HepG2 (cell line): ENCODE results near the gene CD101. TPM values are rescaled to one million over a fixed set of nuclear protein-coding genes. Genes with fewer than 3 reads are reported as not detected.

Experiments used
- ATAC-seq: fragments of 200-7000 bp; cut with Tn5 transposase; 3 replicates; pipeline ENCODE4 v1.9.1; 2020; ENCODE audit warnings: mild to moderate bottlenecking, moderate library complexity
- BruUV-seq: library from RNA; stranded (reverse); fragments of 400-500 nt; replicated peaks from 2 replicates; lab custom pipeline; 2021; lab: Mats Ljungman, UMichigan
- CTCF ChIA-PET: fragments of 300-600 bp; formaldehyde crosslinking; extraction: SDS; loops from one replicate; lab custom pipeline; 2021; ENCODE audit warnings: low total read pairs, inconsistent platforms, low intra/inter-chr PET ratio; lab: Yijun Ruan, JAX
- POLR2A ChIA-PET: fragments of 350-600 bp; sonication (Branson Sonifier 250); formaldehyde crosslinking; loops from one replicate; lab custom pipeline; 2020; ENCODE audit warnings: antibody characterized with exemption, inconsistent platforms; lab: Yijun Ruan, JAX
- DNase-seq: peaks from one replicate; pipeline ENCODE4 v3.0.0-alpha.2; 2015; ENCODE audit warnings: low spot score
- FAIRE-seq: peaks from 3 replicates; lab custom pipeline; 2011; peaks lifted over from hg19 to GRCh38; lab: Jason Lieb, UNC
- H2AFZ ChIP-seq: one replicate; pipeline ENCODE4 v1.6.1; 2011; ENCODE audit warnings: low read length, inconsistent platforms
- H3K27ac ChIP-seq: fragments of 300-600 bp; 3 replicates; pipeline ENCODE4 v1.8.0; 2011; ENCODE audit warnings: mixed run types, mild to moderate bottlenecking, mixed read lengths, low read length, inconsistent platforms; ENCODE audit not compliant: insufficient read depth; ENCODE audit errors: extremely low read length
- H3K27me3 ChIP-seq, 2 experiments: fragments of 200-600 bp in 1 of 2; 2 replicates in 1 of 2; 3 replicates in 1 of 2; pipeline versions ENCODE4 v1.6.0 to v1.8.0; 2011; ENCODE audit warnings: low read length in 2 of 2, mild to moderate bottlenecking in 2 of 2, moderate library complexity in 2 of 2, inconsistent platforms in 1 of 2; ENCODE audit not compliant: insufficient read depth in 2 of 2, control insufficient read depth in 1 of 2
- H3K36me3 ChIP-seq, 2 experiments: fragments of 200-600 bp in 1 of 2; replicated peaks in 1 of 2; 2 replicates in 1 of 2; 3 replicates in 1 of 2; pipeline versions ENCODE4 v1.5.1 to v1.8.0; 2011; ENCODE audit warnings: low read length in 2 of 2, inconsistent platforms in 1 of 2; ENCODE audit not compliant: insufficient read depth in 2 of 2, control insufficient read depth in 1 of 2
- H3K4me1 ChIP-seq: 2 replicates; pipeline ENCODE4 v1.5.1; 2012; ENCODE audit warnings: low read length, inconsistent platforms; ENCODE audit not compliant: insufficient read depth
- H3K4me2 ChIP-seq: 2 replicates; pipeline ENCODE4 v1.6.0; 2011; ENCODE audit warnings: low read depth, low read length, inconsistent platforms
- H3K4me3 ChIP-seq, 3 experiments: fragments of 200-600 bp in 1 of 3; sonication (generic), shearing (Covaris generic) in 1 of 3; replicated peaks in 1 of 3; 2 replicates each; pipeline ENCODE4 v1.5.1; 2011 to 2016; ENCODE audit warnings: low read length in 3 of 3, inconsistent platforms in 2 of 3, low read depth in 2 of 3, mild to moderate bottlenecking in 2 of 3, control low read depth in 1 of 3, mixed read lengths in 1 of 3; ENCODE audit not compliant: insufficient read depth in 1 of 3
- H3K79me2 ChIP-seq: one replicate; pipeline ENCODE4 v1.6.1; 2011; ENCODE audit warnings: low read length, inconsistent platforms; ENCODE audit not compliant: insufficient read depth
- H3K9ac ChIP-seq: 2 replicates; pipeline ENCODE4 v1.6.0; 2011; ENCODE audit warnings: mild to moderate bottlenecking, low read depth, low read length, inconsistent platforms; ENCODE audit not compliant: insufficient read depth
- H3K9me3 ChIP-seq: 2 replicates; pipeline ENCODE4 v1.5.1; 2012; ENCODE audit warnings: mild to moderate bottlenecking, low read length
- H4K20me1 ChIP-seq: 2 replicates; pipeline ENCODE4 v1.6.0; 2011; ENCODE audit warnings: inconsistent platforms, mild to moderate bottlenecking, low read length, moderate library complexity; ENCODE audit not compliant: insufficient read depth
- ARNTL ChIP-seq: sonication (generic); formaldehyde crosslinking; IDR thresholded peaks from 2 replicates; pipeline ENCODE4 v1.4.0; 2020; ENCODE audit warnings: mild to moderate bottlenecking, missing genetic modification reagents
- GABPB1 ChIP-seq: IDR thresholded peaks from 2 replicates; pipeline ENCODE4 v1.6.1; 2016; ENCODE audit warnings: mild to moderate bottlenecking, missing genetic modification reagents, moderate library complexity, missing compliant biosample characterization
- HCFC1 ChIP-seq: fragments of 150-350 bp; IDR thresholded peaks from 2 replicates; pipeline ENCODE4 v1.6.1; 2014; ENCODE audit warnings: low read depth, low read length
- KLF16 ChIP-seq, 2 experiments: sonication (generic) in 1 of 2; formaldehyde crosslinking in 1 of 2; IDR thresholded peaks; 2 replicates each; pipeline versions ENCODE4 v1.6.1 to v1.8.0; 2016 to 2023; ENCODE audit warnings: missing genetic modification reagents in 2 of 2, missing compliant biosample characterization in 1 of 2
- SOX6 ChIP-seq, 2 experiments: fragments of 450-650 bp in 1 of 2; sonication (generic) in 1 of 2; formaldehyde crosslinking in 1 of 2; IDR thresholded peaks; 2 replicates each; pipeline versions ENCODE4 v1.4.0 to v1.6.1; 2017 to 2020; ENCODE audit warnings: antibody characterized with exemption in 1 of 2, mild to moderate bottlenecking in 1 of 2, missing genetic modification reagents in 1 of 2
- TP53 ChIP-seq: sonication (generic); formaldehyde crosslinking; conservative IDR thresholded peaks from 2 replicates; pipeline ENCODE4 v1.4.0; 2020; ENCODE audit warnings: missing genetic modification reagents
- ZNF10 ChIP-seq: sonication (generic); formaldehyde crosslinking; IDR thresholded peaks from 2 replicates; pipeline ENCODE4 v1.4.0; 2020; ENCODE audit warnings: mild to moderate bottlenecking, low read depth, missing genetic modification reagents, borderline replicate concordance
- ZNF333 ChIP-seq: sonication (generic); formaldehyde crosslinking; IDR thresholded peaks from 2 replicates; pipeline ENCODE4 v1.4.0; 2020; ENCODE audit warnings: mild to moderate bottlenecking, missing genetic modification reagents, borderline replicate concordance
- ZNF670 ChIP-seq: sonication (generic); formaldehyde crosslinking; IDR thresholded peaks from 2 replicates; pipeline ENCODE4 v1.8.0; 2022; ENCODE audit warnings: mild to moderate bottlenecking, missing genetic modification reagents, borderline replicate concordance
- ZNF678 ChIP-seq: sonication (generic); formaldehyde crosslinking; IDR thresholded peaks from 2 replicates; pipeline ENCODE4 v1.4.0; 2020; ENCODE audit warnings: mild to moderate bottlenecking, missing genetic modification reagents
- ZNF724P ChIP-seq: sonication (generic); formaldehyde crosslinking; IDR thresholded peaks from 2 replicates; pipeline ENCODE4 v1.8.0; 2022; ENCODE audit warnings: missing genetic modification reagents, borderline replicate concordance
- ZSCAN20 ChIP-seq: sonication (generic); formaldehyde crosslinking; IDR thresholded peaks from 2 replicates; pipeline ENCODE4 v1.4.0; 2020; ENCODE audit warnings: missing genetic modification reagents, mild to moderate bottlenecking, borderline replicate concordance
- WGBS: methylation state at CpG from one replicate; pipeline ENCODE4 v1.1.6; 2017; ENCODE audit warnings: low lambda C conversion rate; 5-methylcytosine and 5-hydroxymethylcytosine counted together
- in situ Hi-C: cut with HindIII; loops from 2 replicates; pipeline ENCODE4 v1.10.0; 2017; ENCODE audit warnings: low pct_unique_long_range_greater_than_20kb; ENCODE audit not compliant: extremely low pct_ligation_motif_present
- intact Hi-C: fragments of 100-400 bp; cut with micrococcal nuclease; formaldehyde crosslinking; loops from one replicate; pipeline ENCODE4 v1.10.0; 2022; ENCODE audit not compliant: unreplicated experiment
- polyA plus RNA-seq, 8 experiments: library from polyadenylated mRNA; depleted of rRNA in 3 of 8; stranded (reverse) in 7 of 8; unstranded in 1 of 8; fragments of >200 nt; fragmentation: Illumina TruSeq in 4 of 8; extraction: Trizol in 4 of 8; gene quantifications; 2 replicates each; pipeline versions ENCODE4 v1.2.1 to v1.2.3, GENCODE V29; 2011 to 2016; ENCODE audit warnings: low read depth in 4 of 8, missing spikeins in 1 of 8, mixed read lengths in 1 of 8; ENCODE audit not compliant: insufficient read depth in 1 of 8
- total RNA-seq, 5 experiments: library from RNA; depleted of rRNA; stranded (reverse); fragments of >200 nt; fragmentation: Illumina TruSeq; extraction: Trizol; gene quantifications; 2 replicates each; pipeline ENCODE4 v1.2.3, GENCODE V29; 2016; ENCODE audit warnings: low read depth in 1 of 5
- TF ChIP-seq, protein P1 (sequence below): sonication (generic); formaldehyde crosslinking; conservative IDR thresholded peaks from 2 replicates; pipeline ENCODE4 v1.8.1; 2023; ENCODE audit warnings: missing genetic modification reagents
- TF ChIP-seq, protein P2 (sequence below), 2 experiments: sonication (generic) in 1 of 2; formaldehyde crosslinking in 1 of 2; IDR thresholded peaks; 2 replicates each; pipeline versions ENCODE4 v1.6.1 to v1.9.0; 2014 to 2022; ENCODE audit warnings: antibody characterized with exemption in 1 of 2, borderline replicate concordance in 1 of 2, inconsistent platforms in 1 of 2, low read depth in 1 of 2, missing genetic modification reagents in 1 of 2
- TF ChIP-seq, protein P3 (sequence below): sonication (generic); formaldehyde crosslinking; IDR thresholded peaks from 2 replicates; pipeline ENCODE4 v1.5.0; 2020; ENCODE audit warnings: mild to moderate bottlenecking, low read depth, missing genetic modification reagents, borderline replicate concordance

CD101 gene
- total and polyA plus RNA-seq, 2 of the 13 experiments (the other 11 are each of a cell fraction or from before 2014, with no cell fraction given): 0.05 to 0.09 TPM

DNA sequence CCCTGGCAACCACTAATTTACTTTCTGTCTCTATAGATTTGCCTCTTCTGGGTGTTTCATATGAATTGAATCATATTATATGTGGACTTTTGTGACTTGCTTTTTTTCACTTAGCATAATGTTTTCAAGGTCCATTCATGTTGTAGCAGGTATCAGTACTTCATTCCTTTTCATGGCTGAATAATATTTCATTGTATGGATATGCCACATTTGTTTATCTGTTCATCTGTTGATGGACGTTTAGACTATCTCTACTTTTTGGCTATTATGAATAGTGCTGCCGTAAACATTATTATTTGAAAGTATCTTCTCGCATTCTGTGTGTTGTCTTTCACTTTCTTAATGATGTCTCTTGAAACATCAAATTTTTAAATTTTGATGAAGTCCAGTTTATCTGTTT, 32.8 kb upstream of the CD101 start (continued):
- TF ChIP-seq ARNTL (CRISPR knock-in tag) (no peak), GABPB1 (no peak)
- TF ChIP-seq, protein P1, sequence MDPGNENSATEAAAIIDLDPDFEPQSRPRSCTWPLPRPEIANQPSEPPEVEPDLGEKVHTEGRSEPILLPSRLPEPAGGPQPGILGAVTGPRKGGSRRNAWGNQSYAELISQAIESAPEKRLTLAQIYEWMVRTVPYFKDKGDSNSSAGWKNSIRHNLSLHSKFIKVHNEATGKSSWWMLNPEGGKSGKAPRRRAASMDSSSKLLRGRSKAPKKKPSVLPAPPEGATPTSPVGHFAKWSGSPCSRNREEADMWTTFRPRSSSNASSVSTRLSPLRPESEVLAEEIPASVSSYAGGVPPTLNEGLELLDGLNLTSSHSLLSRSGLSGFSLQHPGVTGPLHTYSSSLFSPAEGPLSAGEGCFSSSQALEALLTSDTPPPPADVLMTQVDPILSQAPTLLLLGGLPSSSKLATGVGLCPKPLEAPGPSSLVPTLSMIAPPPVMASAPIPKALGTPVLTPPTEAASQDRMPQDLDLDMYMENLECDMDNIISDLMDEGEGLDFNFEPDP: no peak
- TF ChIP-seq, all 625 proteins: peak for 0

DNA sequence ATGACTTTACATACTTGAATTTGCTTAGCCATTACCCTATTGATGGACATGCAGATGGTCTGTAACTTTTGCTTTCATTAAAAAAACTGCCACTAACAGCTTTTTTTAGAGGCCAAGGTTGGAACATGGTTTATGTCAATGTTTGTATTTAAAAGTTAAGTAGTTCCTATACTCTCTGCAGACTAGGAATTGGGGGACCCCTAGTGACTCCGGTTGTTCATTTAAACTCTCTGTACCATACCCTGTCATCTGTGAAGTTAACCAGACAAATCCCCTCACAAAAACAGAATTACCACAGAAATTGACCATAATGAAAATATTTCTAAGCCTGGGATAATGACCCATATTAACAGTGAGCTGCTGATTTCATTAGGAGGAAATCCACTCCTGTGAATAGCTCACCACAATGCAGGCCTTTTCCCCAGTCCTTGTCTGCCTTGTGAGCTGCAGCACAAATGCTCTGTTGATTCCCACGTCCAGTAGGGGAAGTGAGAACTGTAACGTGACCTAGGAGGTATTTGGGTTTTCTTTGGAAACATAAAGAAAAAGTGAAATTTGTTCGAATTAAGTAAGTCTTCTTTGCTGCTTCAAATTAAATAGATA, 30.2 kb upstream of the CD101 start:
- Histone ChIP-seq H3K27ac (no peak overlapping the region), H3K4me1 (no peaks in the 10 kb centered on the region), H3K27me3 (no peaks in the 10 kb centered on the region), H3K4me2 (no peak overlapping the region), H3K9ac (no peak overlapping the region), H3K9me3 (no peaks in the 10 kb centered on the region), H3K79me2 (no peaks in the 10 kb centered on the region), H3K4me3 (no peak overlapping the region), H3K36me3 (no peaks in the 10 kb centered on the region), H4K20me1 (no peaks in the 10 kb centered on the region), H2AFZ (no peak overlapping the region)
- no peak for DNase-seq
- in situ Hi-C loops (no loop called here), intact Hi-C loops (no loop called here)
- CTCF ChIA-PET: no interaction called here
- 46% methylated on average over 4 of the region's 4 CpGs for WGBS
- no peak for ATAC-seq
- no peak for FAIRE-seq
- POLR2A ChIA-PET: no interaction called here
- BruUV-seq: no TSS peak
- TF ChIP-seq ZNF10 (CRISPR knock-in tag): no peak
- TF ChIP-seq, protein P2, sequence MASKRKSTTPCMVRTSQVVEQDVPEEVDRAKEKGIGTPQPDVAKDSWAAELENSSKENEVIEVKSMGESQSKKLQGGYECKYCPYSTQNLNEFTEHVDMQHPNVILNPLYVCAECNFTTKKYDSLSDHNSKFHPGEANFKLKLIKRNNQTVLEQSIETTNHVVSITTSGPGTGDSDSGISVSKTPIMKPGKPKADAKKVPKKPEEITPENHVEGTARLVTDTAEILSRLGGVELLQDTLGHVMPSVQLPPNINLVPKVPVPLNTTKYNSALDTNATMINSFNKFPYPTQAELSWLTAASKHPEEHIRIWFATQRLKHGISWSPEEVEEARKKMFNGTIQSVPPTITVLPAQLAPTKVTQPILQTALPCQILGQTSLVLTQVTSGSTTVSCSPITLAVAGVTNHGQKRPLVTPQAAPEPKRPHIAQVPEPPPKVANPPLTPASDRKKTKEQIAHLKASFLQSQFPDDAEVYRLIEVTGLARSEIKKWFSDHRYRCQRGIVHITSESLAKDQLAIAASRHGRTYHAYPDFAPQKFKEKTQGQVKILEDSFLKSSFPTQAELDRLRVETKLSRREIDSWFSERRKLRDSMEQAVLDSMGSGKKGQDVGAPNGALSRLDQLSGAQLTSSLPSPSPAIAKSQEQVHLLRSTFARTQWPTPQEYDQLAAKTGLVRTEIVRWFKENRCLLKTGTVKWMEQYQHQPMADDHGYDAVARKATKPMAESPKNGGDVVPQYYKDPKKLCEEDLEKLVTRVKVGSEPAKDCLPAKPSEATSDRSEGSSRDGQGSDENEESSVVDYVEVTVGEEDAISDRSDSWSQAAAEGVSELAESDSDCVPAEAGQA (IDR thresholded peaks at IDR 0.05; ENCODE audit: low read depth): no peak
- TF ChIP-seq, protein P2 (CRISPR knock-in tag; IDR thresholded peaks at IDR 0.05; ENCODE audit: borderline replicate concordance): no peak
- TF ChIP-seq ZSCAN20 (CRISPR knock-in tag): no peak
- no peak for TF ChIP-seq ZNF678 (CRISPR knock-in tag)
- TF ChIP-seq, protein P3, sequence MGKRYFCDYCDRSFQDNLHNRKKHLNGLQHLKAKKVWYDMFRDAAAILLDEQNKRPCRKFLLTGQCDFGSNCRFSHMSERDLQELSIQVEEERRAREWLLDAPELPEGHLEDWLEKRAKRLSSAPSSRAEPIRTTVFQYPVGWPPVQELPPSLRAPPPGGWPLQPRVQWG (CRISPR knock-in tag): no peak
- no peak for TF ChIP-seq ZNF333
- no peak for TF ChIP-seq ZNF670
- TF ChIP-seq ZNF724P (CRISPR knock-in tag): no peak
- TF ChIP-seq TP53 (CRISPR knock-in tag): no peak
- TF ChIP-seq HCFC1: no peak
- TF ChIP-seq KLF16 (CRISPR knock-in tag; IDR thresholded peaks at IDR 0.05): no peak
- TF ChIP-seq SOX6 (IDR thresholded peaks at IDR 0.05): no peak
- no peak for TF ChIP-seq SOX6 (CRISPR knock-in tag; IDR thresholded peaks at IDR 0.05)
